ENCODE data around the gene CCIN.
"Not testable (repeated sequence)": the region's sequence is repeated elsewhere in the genome, so short reads cannot be mapped to it uniquely, and the experiment has no call there.

DNA sequence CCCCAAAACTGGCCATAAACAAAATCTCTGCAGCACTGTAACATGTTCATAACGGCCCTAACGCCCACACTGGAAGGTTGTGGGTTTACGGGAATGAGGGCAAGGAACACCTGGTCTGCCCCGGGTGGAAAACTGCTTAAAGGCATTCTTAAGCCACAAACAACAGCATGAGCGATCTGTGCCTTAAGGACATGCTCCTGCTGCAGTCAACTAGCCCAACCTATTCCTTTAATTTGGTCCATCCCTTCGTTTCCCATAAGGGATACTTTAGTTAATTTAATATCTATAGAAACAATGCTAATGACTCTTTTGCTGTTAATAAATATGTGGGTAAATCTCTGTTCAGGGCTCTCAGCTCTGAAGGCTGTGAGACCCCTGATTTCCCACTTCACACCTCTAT is 11.1 kb downstream of the CCIN start:
- TF ChIP-seq, protein P1, sequence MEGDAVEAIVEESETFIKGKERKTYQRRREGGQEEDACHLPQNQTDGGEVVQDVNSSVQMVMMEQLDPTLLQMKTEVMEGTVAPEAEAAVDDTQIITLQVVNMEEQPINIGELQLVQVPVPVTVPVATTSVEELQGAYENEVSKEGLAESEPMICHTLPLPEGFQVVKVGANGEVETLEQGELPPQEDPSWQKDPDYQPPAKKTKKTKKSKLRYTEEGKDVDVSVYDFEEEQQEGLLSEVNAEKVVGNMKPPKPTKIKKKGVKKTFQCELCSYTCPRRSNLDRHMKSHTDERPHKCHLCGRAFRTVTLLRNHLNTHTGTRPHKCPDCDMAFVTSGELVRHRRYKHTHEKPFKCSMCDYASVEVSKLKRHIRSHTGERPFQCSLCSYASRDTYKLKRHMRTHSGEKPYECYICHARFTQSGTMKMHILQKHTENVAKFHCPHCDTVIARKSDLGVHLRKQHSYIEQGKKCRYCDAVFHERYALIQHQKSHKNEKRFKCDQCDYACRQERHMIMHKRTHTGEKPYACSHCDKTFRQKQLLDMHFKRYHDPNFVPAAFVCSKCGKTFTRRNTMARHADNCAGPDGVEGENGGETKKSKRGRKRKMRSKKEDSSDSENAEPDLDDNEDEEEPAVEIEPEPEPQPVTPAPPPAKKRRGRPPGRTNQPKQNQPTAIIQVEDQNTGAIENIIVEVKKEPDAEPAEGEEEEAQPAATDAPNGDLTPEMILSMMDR (IDR thresholded peaks at IDR 0.05): not testable (repeated sequence)
- TF ChIP-seq, protein P2, sequence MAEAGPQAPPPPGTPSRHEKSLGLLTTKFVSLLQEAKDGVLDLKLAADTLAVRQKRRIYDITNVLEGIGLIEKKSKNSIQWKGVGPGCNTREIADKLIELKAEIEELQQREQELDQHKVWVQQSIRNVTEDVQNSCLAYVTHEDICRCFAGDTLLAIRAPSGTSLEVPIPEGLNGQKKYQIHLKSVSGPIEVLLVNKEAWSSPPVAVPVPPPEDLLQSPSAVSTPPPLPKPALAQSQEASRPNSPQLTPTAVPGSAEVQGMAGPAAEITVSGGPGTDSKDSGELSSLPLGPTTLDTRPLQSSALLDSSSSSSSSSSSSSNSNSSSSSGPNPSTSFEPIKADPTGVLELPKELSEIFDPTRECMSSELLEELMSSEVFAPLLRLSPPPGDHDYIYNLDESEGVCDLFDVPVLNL (CRISPR knock-in tag; IDR thresholded peaks at IDR 0.05; ENCODE audit: borderline replicate concordance, low read depth): not testable (repeated sequence)
- TF ChIP-seq NFYB (CRISPR knock-in tag; conservative IDR thresholded peaks at IDR 0.05; ENCODE audit: low read depth); CREB1 (CRISPR knock-in tag; IDR thresholded peaks at IDR 0.05); ETV6 (CRISPR knock-in tag; IDR thresholded peaks at IDR 0.05); TEAD1 (CRISPR knock-in tag; IDR thresholded peaks at IDR 0.05); GRHL2 (CRISPR knock-in tag; IDR thresholded peaks at IDR 0.05; ENCODE audit: insufficient replicate concordance, severe bottlenecking); SP1 (CRISPR knock-in tag; conservative IDR thresholded peaks at IDR 0.05); IRF2 (CRISPR knock-in tag; IDR thresholded peaks at IDR 0.05; ENCODE audit: borderline replicate concordance, low read depth): not testable (repeated sequence)
- TF ChIP-seq, protein P3, sequence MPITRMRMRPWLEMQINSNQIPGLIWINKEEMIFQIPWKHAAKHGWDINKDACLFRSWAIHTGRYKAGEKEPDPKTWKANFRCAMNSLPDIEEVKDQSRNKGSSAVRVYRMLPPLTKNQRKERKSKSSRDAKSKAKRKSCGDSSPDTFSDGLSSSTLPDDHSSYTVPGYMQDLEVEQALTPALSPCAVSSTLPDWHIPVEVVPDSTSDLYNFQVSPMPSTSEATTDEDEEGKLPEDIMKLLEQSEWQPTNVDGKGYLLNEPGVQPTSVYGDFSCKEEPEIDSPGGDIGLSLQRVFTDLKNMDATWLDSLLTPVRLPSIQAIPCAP (CRISPR knock-in tag; IDR thresholded peaks at IDR 0.05): not testable (repeated sequence)
- TF ChIP-seq, protein P4, sequence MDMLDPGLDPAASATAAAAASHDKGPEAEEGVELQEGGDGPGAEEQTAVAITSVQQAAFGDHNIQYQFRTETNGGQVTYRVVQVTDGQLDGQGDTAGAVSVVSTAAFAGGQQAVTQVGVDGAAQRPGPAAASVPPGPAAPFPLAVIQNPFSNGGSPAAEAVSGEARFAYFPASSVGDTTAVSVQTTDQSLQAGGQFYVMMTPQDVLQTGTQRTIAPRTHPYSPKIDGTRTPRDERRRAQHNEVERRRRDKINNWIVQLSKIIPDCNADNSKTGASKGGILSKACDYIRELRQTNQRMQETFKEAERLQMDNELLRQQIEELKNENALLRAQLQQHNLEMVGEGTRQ (CRISPR knock-in tag; IDR thresholded peaks at IDR 0.05): not testable (repeated sequence)
- TF ChIP-seq, protein P5, sequence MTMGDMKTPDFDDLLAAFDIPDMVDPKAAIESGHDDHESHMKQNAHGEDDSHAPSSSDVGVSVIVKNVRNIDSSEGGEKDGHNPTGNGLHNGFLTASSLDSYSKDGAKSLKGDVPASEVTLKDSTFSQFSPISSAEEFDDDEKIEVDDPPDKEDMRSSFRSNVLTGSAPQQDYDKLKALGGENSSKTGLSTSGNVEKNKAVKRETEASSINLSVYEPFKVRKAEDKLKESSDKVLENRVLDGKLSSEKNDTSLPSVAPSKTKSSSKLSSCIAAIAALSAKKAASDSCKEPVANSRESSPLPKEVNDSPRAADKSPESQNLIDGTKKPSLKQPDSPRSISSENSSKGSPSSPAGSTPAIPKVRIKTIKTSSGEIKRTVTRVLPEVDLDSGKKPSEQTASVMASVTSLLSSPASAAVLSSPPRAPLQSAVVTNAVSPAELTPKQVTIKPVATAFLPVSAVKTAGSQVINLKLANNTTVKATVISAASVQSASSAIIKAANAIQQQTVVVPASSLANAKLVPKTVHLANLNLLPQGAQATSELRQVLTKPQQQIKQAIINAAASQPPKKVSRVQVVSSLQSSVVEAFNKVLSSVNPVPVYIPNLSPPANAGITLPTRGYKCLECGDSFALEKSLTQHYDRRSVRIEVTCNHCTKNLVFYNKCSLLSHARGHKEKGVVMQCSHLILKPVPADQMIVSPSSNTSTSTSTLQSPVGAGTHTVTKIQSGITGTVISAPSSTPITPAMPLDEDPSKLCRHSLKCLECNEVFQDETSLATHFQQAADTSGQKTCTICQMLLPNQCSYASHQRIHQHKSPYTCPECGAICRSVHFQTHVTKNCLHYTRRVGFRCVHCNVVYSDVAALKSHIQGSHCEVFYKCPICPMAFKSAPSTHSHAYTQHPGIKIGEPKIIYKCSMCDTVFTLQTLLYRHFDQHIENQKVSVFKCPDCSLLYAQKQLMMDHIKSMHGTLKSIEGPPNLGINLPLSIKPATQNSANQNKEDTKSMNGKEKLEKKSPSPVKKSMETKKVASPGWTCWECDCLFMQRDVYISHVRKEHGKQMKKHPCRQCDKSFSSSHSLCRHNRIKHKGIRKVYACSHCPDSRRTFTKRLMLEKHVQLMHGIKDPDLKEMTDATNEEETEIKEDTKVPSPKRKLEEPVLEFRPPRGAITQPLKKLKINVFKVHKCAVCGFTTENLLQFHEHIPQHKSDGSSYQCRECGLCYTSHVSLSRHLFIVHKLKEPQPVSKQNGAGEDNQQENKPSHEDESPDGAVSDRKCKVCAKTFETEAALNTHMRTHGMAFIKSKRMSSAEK (CRISPR knock-in tag; IDR thresholded peaks at IDR 0.05; ENCODE audit: borderline replicate concordance): not testable (repeated sequence)
- TF ChIP-seq, protein P6, sequence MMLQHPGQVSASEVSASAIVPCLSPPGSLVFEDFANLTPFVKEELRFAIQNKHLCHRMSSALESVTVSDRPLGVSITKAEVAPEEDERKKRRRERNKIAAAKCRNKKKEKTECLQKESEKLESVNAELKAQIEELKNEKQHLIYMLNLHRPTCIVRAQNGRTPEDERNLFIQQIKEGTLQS (CRISPR knock-in tag; conservative IDR thresholded peaks at IDR 0.05): not testable (repeated sequence)
- TF ChIP-seq, protein P7, sequence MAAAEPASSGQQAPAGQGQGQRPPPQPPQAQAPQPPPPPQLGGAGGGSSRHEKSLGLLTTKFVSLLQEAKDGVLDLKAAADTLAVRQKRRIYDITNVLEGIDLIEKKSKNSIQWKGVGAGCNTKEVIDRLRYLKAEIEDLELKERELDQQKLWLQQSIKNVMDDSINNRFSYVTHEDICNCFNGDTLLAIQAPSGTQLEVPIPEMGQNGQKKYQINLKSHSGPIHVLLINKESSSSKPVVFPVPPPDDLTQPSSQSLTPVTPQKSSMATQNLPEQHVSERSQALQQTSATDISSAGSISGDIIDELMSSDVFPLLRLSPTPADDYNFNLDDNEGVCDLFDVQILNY (CRISPR knock-in tag; IDR thresholded peaks at IDR 0.05): not testable (repeated sequence)
